Activated CD4-positive, CD25-positive, alpha-beta regulatory T cell treated with anti-CD3 and anti-CD28 coated beads, Interleukin-2, amount 50 U/mL, for 24 hours (primary cell): ENCODE measurements around the gene LPP.

Source experiments
- ATAC-seq, 2 donors: fragments of 150-1000 bp; cut with Tn5 transposase; one replicate each; pipeline ENCODE4 v1.10.0; 2021; ENCODE audit warnings: mild to moderate bottlenecking in 1 of 2, moderate library complexity in 1 of 2

The LPP gene

GRCh38 chr3:188304501-188304900 lies 150.5 kb downstream of the LPP start:
- no peak for ATAC-seq

DNA sequence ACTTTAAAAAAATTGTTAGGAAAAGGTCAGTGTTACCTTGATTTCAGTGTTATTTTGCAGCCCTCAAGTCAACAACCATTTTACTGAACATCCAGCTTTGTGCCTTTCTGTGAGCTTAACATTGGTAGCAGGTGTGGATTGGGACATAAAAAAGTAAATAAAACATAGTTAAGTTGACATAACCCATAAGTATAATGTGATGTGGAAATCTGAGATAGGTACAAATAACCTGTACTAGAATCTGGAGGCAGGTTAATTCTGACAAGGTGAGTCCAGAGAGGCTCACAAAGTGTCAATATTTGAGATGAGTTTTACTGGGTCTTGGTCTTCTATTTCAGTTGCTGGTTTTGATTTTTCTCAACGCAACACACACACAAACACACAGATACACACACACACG lies 151.3 kb downstream of the LPP start:
- ATAC-seq: no peak

GRCh38 chr3:188306435-188307005 lies 152.6 kb downstream of the LPP start:
- ATAC-seq: no peak

DNA sequence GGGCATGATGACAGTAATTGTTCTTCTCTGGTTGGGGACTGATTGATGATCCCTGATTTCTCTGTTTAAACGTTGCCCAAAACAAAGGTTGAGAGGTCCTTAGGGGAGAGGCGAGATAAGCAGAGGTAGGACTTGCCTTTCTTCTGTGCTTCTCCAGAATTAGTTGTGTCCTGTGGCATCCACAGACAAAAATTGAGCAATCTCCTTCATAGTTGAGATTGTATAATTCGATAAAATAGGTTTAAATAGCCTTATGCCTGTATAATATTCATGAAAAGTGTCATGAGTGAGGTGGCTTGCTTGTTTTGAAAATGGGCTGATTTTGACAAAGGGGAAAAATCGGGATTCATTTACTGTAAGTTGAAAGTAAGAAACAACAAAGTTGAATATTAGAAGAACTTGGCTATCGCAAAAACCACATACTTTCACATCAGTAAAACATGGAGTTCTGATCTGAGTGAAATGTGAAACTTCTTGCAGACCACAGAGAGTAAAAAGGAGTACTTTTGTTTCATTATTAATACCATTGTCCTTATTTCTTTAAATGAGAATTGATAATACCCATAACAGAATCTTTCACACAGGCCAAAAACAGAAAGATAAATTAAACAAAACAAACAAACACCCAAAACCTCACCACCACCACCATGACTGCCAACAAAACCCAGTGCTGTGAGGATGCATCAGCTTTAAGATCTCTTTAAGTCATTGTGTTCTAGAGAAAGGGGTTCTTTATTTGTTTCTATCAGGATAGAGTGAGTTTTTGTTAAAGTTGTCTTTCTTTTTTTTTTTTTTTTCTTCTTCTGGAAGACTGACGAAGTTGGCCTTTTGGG lies 155.7 kb downstream of the LPP start:
- peak; percentile 88 for ATAC-seq

GRCh38 chr3:188310270-188310710 lies 156.3 kb downstream of the LPP start:
- peak in 1 of 2 donors; percentile 4 for ATAC-seq

- no peak for ATAC-seq
Measured at GRCh38 chr3:188315553-188315952, 161.6 kb downstream of the LPP start.

DNA sequence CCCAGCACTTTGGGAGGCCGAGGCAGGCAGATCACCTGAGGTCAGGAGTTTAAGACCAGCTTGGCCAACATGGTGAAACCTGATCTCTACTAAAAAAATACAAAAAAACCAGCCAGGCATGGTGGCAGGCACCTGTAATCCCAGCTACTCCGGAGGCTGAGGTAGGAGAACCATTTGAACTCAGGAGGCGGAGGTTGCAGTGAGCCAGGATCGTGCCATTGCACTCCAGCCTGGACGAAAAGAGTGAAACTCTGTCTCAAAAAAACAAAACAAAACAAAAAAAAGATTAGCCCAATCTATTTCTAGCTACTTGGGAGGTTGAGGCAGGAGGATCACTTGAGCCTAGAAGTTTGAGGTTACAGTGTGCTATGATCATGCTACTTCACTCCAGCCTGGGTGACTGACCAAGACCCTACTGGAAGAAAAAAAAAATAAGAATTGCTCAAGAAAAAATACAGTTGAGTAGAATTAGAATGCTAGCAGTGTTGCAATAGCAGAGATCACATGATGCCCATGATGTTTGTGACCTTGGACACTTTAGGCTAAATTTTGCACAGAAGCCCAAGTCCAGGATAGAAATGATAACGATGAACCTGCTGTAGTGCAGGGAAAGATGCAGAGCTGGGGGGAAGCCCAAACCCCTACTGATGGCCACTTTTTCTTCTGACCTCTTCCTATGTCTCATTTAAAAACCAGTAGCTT lies 162.2 kb downstream of the LPP start:
- no peak for ATAC-seq

DNA sequence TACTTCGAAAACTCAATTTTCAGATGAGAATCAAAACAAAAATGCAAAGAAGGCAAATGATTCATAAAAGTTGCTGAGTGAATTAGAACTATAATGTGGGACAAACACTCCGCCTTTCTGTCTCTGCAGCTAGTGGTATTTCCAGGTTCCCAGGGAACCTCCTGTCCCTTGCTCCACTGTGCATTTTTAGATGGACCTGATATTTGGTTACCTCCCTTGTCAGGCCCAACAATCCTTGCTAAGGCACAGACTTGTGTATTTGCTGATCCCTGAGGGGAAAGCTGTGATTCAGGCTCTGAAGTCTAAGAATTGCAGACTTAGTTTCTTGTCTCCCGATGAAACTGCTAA lies 162.7 kb downstream of the LPP start:
- no peak for ATAC-seq

DNA sequence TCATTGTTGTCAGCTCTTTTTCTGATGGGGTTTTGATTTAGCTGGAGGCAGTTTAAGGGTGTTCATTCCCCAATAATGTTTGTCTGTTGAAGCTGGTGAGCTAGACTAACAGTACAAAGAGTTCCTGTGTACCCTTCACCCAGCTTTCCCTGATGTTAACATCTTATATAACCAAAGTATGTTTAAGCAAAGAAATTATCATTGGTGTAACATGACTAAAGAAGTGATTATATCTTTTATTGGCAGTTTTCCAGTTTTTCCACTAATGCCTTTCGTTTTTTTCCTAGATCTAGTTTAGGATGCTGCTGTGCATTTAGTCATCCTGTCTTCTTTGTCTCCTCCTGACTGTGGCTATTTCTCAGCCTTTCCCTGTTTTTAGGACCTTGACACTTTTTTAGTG lies 165.6 kb downstream of the LPP start:
- ATAC-seq: no peak

DNA sequence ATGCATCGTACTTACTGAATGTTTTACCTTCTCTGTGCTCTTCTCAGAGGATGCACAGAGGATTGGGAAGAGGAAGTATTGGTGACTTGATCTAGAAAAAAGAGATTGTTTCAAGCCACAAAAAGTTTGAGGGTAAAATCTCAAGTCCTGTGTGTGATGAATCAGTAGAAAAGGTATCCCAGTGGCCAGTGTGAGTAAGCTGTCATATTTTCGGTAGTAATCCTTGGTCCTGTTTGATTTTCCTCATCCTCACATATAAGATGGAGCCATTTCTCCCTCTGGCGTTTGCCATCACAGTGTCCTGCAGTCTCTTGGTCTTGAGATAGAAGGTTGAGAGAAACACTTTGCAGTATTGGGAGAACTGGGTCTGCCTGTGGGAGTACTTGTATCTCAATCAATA lies 166.8 kb downstream of the LPP start:
- no peak for ATAC-seq

- no peak for ATAC-seq
Measured at GRCh38 chr3:188321258-188321657, 167.3 kb downstream of the LPP start.

DNA sequence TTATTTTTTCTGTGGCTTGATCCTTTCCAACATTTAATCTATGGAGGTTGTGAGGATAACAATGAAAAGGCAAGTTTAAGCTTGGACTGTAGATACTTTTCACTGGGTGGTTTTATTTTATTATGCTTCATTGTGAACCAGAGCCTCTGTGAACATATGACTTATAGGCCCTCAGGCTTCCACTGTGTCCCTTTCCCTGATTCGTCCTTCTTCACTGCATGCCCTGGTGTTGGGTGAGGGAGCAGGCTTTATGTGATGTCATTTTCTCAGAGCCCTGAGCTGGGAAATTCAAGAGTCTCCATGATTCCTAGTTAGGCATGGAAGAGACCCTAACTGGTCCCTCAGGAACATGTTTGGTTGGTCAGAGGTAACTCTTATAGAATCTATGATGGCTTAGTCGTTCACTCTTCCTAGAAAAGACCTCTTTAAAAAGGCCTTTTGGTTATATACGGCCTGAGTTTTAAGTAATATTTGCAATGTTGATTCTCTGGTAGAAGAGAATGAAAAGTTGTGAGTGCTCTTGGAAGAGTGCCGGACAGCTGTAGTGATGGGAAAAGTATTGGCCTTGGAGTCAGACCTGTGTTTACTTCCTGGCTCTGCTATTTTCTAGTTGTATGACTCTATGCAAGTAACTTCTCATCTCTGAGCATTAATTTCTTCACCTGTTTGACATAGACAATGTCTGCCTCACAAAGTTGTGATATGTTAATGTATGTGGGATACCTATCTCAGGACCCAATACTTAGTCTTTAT lies 168.4 kb downstream of the LPP start:
- no peak for ATAC-seq

DNA sequence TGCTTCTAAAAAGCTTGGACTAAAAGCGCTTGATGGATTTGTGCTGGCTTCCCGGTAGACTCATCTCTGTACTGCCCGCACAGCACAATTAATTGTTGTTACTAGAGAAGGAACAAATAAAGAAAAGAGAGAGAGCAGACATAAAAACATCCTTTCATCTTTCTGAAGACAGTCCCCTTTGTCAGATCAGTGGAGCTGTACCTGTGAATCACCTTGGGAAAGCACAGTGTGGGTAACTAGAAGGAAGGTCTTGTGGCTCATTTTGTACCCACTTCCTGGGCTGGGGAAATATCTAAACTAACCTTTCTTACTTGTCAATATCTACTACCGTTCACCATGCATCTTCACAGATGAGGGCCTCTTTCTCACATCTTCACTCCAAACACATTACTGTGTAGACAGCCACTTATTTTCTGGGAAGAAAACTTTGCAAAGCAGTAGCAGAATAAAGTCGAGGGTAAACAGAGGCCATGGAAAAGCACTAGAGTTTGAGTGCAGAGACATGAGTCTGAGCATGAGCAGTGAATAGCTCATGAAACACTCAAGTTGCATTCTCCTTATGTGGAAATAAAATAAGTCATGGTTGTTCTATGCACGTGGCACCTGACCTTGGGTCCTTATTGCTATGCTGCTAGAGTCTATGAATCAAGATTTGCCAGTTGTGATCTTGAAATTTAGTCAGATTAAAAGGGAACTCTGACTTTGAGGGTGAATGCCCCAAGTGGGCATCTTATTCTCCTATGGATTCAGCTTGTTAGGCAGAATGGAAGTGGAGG lies 169.3 kb downstream of the LPP start:
- peak; percentile 96 to 97 for ATAC-seq

GRCh38 chr3:188326111-188326510 lies 172.2 kb downstream of the LPP start:
- no peak for ATAC-seq

GRCh38 chr3:188326968-188327367 lies 173.0 kb downstream of the LPP start:
- no peak for ATAC-seq

DNA sequence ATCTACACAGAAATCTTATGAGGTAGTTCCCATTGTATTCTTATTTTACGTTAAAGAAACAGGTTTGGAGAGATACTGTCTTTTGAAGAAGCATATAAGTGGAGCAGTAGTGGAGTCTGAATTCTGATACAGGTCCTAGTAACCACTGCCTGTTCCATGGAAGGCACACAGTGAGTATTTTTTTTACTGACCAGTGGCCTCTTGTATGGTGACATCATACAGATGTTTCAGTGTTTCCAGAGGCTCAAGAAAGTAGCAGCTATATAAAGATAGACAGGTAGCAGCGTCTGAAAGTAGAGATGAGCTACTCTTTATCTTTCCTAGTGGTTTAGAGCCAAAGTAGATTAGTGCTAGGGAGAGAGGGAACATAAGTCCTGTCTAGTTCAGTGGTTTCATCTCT lies 173.5 kb downstream of the LPP start:
- no peak for ATAC-seq

- ATAC-seq: peak in 1 of 2 donors; percentile 28
Measured at GRCh38 chr3:188330138-188330537, 176.2 kb downstream of the LPP start.

DNA sequence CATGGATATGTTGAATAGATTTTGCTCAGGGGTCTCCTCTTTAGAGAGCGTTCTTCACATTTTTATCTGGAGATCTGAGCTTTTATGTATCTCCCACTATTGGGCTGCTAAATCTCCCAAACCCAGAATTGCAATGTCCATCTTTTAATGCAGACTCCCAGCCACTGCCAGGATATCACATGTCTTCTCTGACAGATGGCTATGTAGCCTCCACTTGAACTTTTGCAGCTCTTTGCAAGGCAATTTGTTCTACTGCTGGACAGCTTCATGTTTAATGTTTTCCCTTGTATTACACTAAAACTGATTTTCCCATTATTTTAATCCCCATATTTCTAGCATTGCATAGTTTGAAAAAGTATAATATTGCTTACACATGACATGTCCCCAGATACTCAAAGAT lies 177.2 kb downstream of the LPP start:
- ATAC-seq: no peak

- ATAC-seq: no peak
Measured at GRCh38 chr3:188332085-188332484, 178.1 kb downstream of the LPP start.

DNA sequence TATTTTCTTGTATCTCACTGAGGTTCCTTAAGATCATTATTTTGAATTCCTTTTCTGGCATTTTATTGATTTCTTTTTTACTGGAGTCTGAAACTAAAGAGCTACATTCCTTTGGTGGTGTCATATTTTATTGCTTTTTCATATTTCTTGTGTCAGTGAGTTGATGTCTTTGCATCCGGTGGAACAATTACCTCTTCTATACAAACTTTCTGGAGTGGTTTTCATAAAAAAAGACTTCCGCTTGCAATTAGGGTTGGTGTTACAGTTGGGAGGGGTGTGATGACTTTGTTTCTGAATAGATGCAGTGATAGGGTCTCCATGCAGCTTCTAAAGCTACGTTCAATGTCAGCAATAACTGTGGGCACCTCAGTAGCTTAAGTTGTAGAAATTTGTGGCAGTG lies 181.7 kb downstream of the LPP start:
- ATAC-seq: no peak

DNA sequence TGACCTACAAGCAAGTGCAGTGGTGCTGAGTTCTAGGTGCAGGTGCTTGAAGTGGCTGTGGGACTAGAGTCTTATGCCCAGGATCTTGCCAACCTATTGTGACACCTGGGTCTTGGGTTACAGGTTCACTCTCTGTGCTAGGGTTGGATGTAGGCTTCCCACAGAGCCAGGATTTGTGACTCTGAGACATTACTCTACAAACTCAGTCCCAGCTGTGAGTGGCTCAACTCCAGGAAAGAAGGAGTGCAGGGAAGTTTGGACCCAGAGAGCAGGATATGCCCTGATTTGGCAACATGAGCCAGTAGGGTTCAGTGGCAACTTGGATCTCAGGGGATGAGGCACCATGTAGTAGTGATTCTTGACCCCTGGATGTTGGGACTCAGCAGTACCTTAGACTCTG lies 182.2 kb downstream of the LPP start:
- ATAC-seq: no peak

DNA sequence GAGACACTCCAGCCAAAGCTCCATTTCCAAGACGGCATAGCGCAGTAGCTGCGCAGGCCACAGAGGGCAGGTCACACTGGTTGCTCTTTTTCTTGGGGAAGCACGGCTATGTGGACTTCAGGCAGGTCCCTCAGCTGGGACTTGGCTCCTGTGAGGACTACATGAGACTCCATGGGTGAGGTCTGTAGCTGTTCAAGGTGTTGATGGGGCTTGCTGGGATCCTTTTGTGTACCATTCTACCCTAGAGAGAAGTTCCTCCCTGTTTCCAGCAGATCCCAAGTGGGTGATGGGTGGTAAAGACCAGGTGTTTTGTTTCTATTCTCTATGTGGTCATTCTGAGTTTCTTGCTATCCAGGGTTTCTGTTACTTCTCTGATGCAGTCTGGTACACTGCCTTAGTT lies 183.3 kb downstream of the LPP start:
- ATAC-seq: no peak

GRCh38 chr3:188338086-188338485 lies 184.1 kb downstream of the LPP start:
- no peak for ATAC-seq
